GM21515 (cell line): ENCODE results near the gene PGA3.
"Not testable (repeated sequence)": the region's sequence is repeated elsewhere in the genome, so short reads cannot be mapped to it uniquely, and the experiment has no call there.

ENCODE experiments used
- ATAC-seq: cut with Tn5 transposase; IDR thresholded peaks from one replicate; pipeline ENCODE4 v1.9.1; 2021; ENCODE audit not compliant: unreplicated experiment

The PGA3 gene

DNA sequence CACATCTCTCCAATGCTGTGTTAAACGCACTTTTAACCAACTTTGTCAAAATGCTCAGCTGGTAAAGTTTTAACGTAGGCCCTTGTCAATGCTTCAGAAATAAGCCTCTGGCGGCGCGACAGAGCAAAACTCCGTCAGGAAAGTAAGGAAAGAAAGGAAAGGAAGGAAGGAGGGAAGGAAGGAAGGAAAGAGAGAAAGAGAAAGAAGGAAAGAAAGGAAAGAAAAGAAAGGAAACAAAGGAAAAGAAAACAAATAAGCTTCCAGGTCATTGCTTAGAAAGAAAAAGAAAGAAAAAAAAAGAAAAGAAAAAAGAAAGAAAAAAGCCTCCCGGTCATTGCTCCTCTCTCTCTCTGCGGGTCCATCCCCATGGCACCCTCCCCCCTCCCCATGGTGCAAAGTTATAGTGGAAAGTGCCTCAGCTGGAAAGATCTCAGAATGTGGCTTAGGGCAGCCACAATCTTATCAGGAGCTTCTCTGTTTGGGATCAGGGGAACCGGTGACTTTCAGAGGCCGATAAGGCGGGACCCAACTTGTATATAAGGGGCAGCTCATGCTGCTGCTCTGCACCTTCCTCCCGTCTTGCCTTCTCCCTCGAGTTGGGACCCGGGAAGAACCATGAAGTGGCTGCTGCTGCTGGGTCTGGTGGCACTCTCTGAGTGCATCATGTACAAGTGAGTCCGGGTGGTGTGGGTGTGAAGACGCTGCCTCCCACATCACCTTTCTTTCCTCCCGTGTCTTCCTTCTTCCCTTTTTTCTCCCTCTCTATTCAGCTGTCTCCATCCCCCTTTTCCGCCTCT, at the start of gene PGA3:
TSS of gene PGA3 (plus strand) at position 566 of the 797 bp plus-strand sequence. CDS start at position 616, 50 bp downstream.
- ATAC-seq = not testable (repeated sequence)

GRCh38 chr11:61153593-61154095, 49.7 kb upstream of the PGA3 start:
- ATAC-seq = no peak

DNA sequence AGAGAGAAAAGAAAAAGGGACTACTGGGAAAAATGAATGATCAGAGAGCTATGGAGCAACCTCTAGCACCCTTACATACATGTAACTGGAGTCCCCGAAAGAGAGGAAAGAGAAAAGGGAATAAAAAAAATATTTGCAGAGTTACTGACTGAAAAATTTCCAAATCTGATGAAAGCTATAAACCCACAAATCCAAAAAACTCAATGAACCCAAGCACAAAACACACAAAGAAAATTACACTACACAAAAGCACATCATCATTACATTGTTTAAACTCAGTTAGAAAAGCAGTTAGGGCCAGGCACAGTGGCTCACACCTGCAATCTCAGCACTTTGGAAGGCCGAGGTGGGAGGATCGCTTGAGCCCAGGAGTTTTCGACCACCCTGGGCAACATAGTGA, 48.8 kb upstream of the PGA3 start:
- no peak for ATAC-seq

DNA sequence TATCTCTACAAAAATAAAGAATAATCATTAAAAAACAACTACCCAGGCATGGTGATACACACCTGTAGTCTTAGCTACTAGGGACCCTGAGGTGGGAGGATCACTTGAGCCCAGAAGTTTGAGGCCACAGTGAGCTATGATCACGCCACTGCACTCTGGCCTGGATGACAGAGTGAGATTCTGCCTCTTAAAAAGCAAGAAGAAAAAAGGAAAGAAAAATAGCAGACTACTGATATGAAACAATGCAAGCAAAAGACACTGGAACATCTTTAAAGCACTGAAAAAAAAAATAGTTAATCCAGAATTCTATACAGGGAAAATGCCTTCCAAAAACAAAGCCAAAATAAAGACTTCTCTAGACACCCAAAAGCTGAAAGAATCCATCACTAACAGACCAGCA, 48.0 kb upstream of the PGA3 start:
- no peak for ATAC-seq

DNA sequence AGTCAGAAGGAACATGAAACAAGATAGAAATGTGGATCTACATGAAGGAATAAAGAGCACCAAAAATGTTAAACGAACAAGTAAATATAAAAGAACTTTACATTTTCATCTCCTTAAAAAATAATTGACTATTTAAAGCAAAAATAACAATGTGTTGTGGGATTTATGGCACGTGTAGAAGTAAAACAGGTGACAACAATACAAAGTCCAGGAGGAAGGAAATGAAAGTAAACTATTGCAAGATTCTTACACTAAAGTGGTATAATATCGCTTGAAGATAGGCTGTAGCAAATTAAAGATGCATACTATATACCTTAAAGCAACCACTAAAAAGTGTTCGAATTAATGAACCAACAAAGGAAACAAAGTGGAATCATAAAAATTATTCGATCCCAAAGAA, 47.6 kb upstream of the PGA3 start:
- ATAC-seq = no peak

GRCh38 chr11:61157743-61158142, 45.6 kb upstream of the PGA3 start:
- no peak for ATAC-seq

- no peak for ATAC-seq
Observed at GRCh38 chr11:61158691-61159381, 44.5 kb upstream of the PGA3 start.

GRCh38 chr11:61160487-61161189, 42.7 kb upstream of the PGA3 start:
- no peak for ATAC-seq

DNA sequence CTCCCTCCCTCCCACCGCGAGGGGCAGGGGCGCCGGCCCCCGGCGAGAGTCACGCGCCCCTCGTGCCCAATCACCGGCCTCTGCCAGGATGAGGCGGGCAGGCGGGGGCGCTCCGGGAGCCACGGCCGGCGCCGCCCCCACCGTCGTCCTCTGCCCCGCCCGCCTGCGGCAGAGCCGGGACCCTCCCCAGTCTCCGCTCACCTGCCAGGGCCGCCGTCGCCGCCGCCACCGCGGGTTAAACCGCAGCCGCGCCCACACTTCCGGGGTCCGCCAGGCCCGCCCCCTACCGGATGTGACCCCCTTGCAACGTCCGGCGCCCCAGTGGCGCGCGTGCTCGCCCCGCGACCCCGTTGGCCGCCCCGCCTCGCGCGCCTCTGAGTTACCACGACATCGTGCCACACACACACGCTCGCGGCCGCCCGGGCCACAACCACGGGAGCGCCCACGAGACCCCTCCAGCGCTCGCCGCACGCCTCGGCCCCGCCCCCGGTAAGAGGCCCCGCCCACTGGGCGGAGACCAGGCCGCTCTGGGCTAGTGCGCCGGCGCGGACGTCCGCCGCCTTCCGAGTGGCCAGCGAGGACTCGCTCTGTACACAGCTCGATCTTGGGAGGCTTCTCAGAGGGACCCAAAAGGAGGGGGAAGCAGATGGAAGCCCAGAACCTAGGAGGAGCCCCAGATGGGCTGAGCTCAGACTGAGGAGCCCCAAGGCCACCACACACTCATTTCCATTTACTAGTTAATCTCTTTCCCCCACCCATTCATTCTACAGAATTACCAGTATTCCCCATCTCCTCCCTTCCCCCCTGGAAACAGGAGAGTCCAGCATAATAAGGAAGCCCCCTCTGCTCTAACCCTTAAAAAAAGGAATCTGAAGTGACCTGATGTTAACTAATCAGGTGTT, 41.9 kb upstream of the PGA3 start, which contains the start of gene VPS37C:
TSS of gene VPS37C (minus strand) at position 237 of the 902 bp plus-strand sequence. CDS start 22,597 bp downstream, outside the sequence.
- peak; percentile 70 for ATAC-seq

DNA sequence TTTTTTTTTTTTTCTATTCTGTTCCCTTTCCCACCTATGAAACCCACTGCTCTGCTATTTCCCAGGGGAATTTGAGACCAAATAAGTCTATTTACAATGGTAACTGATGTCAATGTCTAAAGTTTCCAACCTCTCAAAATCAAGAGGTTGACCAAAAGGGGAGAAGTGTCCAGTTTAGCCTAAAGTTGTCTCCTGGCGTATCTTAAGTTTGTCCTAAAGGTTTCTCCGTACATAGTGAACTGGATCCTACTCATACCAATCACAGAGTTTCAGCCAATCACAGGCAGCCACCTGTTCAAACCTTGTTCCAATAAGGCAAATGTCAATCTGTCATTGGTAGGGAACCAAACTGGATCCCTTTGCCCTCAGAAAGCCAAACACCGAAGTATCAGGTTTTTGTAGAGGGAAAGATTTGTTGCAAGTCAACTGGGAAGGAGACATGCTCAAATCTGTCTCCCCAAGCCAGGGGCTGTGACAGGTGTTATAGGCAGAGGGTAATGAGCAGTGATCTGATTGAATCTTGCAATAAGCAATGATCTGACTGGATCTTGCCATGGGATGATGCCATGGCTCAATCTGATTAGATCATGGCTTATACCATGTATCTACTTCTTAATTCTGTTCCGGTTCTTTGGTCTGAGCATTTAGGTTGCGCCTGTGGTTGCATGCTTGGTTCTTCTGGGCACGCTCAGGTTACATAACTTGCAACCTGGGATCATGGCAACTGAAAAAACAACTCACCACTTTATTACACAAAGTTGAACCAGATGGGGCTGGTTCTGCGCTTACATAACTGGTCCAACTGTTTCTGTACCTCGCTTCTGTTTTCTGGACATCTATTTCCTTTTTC, 41.0 kb upstream of the PGA3 start:
- ATAC-seq = no peak

GRCh38 chr11:61163021-61163420, 40.3 kb upstream of the PGA3 start:
- ATAC-seq = no peak

DNA sequence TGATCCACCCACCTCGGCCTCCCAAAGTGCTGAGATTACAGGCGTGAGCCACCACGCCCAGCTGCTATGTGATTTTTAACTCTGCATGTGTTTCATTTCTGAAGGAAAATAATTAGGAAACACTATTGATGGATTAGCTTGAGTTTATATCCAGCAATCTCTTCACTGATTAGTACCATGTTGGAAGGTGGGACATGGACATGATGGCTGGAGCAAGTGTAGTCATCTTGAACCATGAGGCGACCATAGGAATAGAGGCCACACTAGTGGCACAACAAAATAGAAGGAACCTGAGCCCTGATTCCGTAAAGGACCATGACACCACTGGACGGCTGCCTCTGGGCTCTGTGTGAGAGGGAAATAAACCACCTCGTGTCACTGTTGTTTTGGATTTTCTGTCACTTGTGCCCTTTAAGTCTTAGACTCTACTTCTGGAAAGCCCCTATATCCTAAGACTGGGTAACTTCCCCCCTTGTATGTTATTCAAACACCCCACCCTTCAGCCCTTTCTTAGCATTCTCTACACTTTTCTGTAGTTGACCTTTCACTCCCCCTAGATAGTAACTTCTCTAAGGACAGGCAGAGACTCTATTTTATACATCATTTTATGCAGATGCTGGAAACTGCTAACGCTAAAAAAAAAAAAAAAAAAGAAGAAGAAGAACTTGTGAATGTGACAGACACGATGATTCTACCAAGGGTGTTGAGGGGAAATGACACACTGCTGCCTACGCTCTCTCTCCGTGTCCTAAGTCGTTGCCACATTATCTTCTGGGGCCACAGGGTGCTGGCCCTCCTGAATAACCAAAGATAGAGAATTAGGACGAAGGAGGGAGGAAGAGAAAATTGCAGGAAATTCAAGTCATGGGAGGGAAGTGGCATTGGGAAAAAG, 39.4 kb upstream of the PGA3 start:
- ATAC-seq = no peak

GRCh38 chr11:61164606-61165424, 38.5 kb upstream of the PGA3 start:
- no peak for ATAC-seq

- not testable (repeated sequence) for ATAC-seq
Observed at GRCh38 chr11:61165785-61166184, 37.5 kb upstream of the PGA3 start.

DNA sequence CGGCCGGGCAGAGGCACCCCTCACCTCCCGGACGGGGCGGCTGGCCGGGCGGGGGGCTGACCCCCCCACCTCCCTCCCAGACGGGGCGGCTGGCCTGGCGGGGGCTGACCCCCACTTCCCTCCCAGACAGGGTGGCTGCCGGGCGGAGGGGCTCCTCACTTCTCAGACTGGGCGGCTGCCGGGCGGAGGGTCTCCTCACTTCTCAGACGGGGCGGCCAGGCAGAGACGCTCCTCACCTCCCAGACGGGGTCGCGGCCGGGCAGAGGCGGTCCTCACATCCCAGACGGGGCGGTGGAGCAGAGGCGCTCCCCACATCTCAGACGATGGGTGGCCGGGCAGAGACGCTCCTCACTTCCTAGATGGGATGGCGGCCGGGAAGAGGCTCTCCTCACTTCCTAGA, 37.0 kb upstream of the PGA3 start:
- ATAC-seq = not testable (repeated sequence)

GRCh38 chr11:61168042-61168688, 35.1 kb upstream of the PGA3 start:
- no peak for ATAC-seq

DNA sequence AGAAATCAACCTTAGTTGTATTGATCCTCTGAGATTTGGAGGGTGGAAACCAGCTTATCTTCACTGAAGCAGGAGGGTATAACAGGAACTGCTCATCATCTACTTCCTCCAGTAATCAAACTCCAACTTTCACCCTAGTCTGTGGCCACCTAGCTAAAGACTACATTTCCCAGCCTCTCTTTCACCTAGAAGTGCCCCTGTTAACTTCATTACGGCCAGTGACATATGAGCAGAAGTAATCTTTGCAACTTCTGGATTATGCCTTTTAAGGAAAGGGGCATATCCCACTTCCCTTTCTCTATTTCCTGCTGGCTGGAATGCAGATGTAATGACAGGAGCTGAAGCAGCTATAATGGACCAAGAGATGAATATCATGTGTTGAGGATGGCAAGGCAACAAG, 34.5 kb upstream of the PGA3 start:
- ATAC-seq = no peak
